Hematopoietic multipotent progenitor cell (in vitro differentiated cells): ENCODE results near the gene DHX38. TPM values are rescaled to one million over a fixed set of nuclear protein-coding genes. Genes with fewer than 3 reads are reported as not detected.

Experiments
- DNase-seq, 3 donors: peaks; one replicate each; pipeline ENCODE4 v3.0.0-alpha.2; 2011 to 2015; ENCODE audit warnings: low read depth in 2 of 3, low spot score in 2 of 3
- total RNA-seq: library from RNA; depleted of rRNA; stranded (reverse); fragments of >200 nt; gene quantifications from one replicate; pipeline ENCODE4 v1.2.3, GENCODE V29; 2012

DHX38 gene
- total RNA-seq, 1 donor, result 86.4 TPM

- no peak for DNase-seq
These were observed 9.8 kb upstream of the DHX38 start for GRCh38 chr16:72083778-72084404.

DNA sequence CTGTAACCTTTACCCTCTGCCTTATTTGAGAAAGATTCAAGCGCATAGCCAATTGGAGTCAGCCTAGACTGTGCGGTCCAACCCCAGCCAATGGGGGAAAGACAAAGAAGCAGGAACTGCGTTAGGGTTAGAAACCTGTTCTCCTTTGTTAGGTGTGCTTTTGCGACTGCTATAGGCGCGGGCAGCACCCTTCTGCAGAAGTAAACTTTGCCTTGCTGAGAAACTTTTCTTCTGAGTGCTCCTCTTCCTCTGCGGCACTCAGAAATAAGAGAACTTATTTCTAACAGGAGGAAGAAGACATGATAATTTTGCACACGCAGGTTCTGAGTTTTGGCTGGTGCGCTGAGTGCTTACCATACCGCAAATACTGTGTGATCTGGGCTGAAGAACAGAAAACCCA lies 9.2 kb upstream of the DHX38 start:
- DNase-seq, result no peak

DNA sequence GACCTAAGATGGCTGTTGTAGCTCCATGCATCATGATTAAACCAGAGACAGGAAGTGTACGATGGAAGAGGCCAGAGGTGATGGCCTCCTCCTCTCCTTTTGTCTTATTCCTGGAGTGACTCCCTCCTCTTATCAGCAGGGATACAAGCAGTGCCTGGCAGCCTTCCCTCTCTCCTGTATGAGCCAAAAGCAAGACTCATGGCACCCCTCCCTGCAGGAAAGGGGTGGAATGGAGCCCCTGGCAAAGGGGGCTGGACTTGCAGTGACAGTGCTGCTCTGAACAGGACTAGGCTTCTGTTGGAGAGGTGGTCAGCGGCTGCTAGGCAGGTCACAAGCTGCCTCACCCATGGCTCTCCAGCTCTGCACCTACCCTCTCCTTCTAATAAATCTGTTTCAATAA lies 8.6 kb upstream of the DHX38 start:
- DNase-seq, result no peak

DNA sequence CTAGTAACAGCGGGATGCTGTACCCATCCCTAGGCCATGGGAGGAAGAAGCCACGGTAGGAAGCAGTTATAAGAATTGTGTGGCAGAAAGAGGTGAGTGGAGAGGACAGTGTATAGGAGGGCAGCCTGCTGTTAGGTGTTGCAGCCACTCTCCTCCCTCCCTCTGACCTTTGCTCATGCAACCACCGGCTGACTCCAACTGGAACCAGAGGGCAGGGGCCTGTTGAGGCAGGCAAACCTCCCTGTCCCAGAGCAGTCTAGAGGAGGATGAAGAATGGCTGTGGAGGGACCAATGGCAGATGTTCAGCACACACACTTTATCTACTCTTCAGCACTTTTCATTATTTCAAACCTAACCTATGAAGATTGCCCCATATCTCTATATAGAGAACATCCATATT lies 2.4 kb upstream of the DHX38 start:
- no peak for DNase-seq

- peak in 2 of 3 donors; percentile 3 to 13 for DNase-seq
These were observed 707 bp upstream of the DHX38 start for GRCh38 chr16:72092832-72093447.

GRCh38 chr16:72094266-72094610 lies 591 bp downstream of the DHX38 start:
- DNase-seq, result peak in 1 of 3 donors; percentile 14

- DNase-seq, result no peak
These were observed 5.3 kb downstream of the DHX38 start for GRCh38 chr16:72098936-72099335.

GRCh38 chr16:72099377-72099818 lies 5.8 kb downstream of the DHX38 start:
- DNase-seq, result peak in 2 of 3 donors; percentile 59 to 77

- no peak for DNase-seq
These were observed 7.5 kb downstream of the DHX38 start for GRCh38 chr16:72101195-72101594.

- DNase-seq, result no peak
These were observed 11.3 kb downstream of the DHX38 start for GRCh38 chr16:72104905-72105304.

DNA sequence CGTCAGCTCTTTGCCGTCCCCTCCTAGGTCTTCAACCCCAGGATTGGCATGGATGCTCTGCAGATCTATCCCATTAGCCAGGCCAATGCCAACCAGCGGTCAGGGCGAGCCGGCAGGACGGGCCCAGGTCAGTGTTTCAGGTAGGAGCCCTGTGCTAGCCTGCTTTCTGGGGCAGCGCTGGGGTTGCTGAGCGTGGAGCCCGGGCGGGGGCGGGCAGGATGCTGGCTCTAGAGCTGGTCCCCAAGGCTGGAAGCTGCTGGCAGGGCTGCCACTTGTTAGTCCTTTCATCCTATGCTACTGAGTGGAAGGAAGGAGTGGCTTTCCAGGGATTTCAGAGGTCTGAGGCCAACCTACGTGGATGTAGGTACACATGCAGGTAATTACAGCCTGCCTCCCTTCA lies 12.3 kb downstream of the DHX38 start:
- no peak for DNase-seq

DNA sequence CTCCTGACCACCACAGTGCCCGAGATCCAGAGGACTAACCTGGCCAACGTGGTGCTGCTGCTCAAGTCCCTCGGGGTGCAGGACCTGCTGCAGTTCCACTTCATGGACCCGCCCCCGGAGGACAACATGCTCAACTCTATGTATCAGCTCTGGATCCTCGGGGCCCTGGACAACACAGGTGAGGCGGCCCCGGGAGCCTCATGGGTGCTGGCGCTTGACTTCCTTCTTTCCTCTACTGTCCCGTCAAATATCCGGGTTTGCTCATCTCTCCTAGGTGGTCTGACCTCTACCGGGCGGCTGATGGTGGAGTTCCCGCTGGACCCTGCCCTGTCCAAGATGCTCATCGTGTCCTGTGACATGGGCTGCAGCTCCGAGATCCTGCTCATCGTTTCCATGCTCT lies 13.7 kb downstream of the DHX38 start:
- no peak for DNase-seq

- DNase-seq, result no peak
These were observed 14.9 kb downstream of the DHX38 start for GRCh38 chr16:72108353-72109102.

DNA sequence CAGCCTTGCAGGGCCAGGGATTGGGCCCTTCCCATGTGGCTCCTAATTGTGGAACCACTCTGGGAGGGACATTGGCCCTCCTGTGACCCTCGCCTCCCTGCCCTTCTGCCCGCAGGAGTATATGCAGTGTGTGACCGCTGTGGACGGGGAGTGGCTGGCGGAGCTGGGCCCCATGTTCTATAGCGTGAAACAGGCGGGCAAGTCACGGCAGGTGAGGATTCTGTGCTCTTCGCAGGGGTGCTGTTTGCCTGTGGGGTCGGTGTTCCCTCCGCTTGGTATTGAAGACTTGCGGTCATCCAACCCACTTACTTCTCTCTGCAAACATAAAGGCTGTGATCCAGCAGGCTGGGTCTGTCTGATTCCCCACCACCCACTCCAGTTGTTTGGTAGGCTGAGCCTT lies 15.7 kb downstream of the DHX38 start:
- no peak for DNase-seq

DNA sequence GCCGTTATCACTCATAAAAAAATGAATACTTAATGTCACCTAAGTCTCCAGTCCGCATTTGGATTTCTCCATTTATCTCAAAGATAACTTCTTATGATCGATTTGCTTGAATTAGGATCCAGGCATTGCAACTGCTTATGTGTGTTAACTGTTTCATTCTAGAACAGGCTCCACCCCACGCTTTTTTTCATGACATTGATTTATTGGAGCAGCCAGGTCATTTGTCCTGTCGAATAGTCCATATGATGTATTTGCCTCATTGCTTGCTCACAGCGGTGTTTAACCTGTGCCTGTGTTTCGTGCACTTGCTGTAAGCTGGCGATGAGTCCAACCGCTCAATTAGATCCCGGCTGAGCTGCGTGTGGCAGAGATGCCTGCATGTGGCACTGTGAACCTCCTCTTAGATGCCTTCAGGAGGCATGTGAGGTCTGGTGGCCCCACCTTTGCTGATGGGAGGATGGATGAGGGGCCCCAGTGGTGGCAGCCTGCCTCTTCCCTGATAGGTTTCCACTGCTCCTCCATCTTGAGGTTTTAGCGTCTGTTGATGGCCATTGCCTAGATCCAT lies 16.4 kb downstream of the DHX38 start:
- no peak for DNase-seq

- no peak for DNase-seq
These were observed 17.3 kb downstream of the DHX38 start for GRCh38 chr16:72110662-72111615.

- no peak for DNase-seq
These were observed 18.2 kb downstream of the DHX38 start for GRCh38 chr16:72111657-72112451.

DNA sequence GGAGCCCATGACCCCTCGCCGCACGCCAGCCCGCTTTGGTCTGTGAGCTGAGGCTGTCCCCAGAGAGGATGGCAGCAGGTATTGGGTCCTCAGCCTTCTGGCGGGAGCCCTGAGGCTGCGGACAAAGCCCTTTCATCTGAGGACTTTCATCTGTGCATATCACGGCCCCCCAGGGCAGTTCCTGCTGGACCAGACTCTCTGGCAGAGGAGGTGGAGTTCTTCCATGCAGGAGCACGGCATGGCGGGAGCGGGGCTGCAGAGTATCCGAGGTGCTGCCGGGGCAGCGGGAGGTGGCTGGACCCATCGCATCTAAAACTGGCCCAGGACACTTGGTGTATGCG lies 18.8 kb downstream of the DHX38 start:
- DNase-seq, result no peak

DNA sequence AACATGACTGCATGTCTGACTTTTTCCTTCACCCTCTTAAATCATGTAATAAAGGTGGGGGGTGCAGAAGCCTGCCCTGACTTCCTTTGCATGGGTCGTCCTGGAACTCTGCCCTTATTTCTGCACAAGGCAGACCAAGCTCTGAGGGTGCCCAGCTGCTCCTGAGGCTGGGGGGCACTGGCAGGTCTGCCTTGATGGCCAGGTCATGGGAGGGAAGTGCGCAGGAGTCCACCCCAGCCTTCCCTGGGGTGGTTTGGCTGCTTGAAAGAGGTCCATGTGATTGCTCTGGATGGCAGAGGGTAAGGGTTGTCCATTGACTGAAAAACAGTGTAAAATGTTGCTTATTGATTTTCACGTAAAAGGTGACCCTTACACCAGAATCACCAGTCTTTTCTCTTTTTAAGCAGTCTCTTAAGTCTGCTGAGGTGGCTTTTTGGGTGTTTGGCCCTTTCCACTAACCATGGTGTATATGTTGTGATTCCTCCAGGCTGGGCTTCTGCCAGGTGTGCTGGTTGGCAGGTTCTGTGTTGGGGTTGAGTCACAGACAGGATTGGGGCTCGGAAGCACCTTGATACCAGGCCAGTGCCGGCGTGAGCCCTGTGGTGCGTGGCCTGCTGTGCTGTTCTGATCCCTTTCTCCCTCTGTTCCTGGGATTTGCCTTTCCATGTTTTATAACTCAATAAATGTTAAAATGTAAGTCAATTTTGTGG lies 19.4 kb downstream of the DHX38 start:
- DNase-seq, result no peak
